GM18858 (cell line): ENCODE results near the gene TM2D1.
"Not testable (repeated sequence)": the region's sequence is repeated elsewhere in the genome, so short reads cannot be mapped to it uniquely, and the experiment has no call there.

Experiments used
- ATAC-seq: cut with Tn5 transposase; IDR thresholded peaks from one replicate; pipeline ENCODE4 v1.9.1; 2021; ENCODE audit not compliant: unreplicated experiment

Gene TM2D1

GRCh38 chr1:61724813-61725694, at the start of gene TM2D1:
TM2D1 (minus strand) TSS chr1:61725141; CDS start chr1:61725120, 21 bp downstream.
- ATAC-seq, result peak; percentile 99

DNA sequence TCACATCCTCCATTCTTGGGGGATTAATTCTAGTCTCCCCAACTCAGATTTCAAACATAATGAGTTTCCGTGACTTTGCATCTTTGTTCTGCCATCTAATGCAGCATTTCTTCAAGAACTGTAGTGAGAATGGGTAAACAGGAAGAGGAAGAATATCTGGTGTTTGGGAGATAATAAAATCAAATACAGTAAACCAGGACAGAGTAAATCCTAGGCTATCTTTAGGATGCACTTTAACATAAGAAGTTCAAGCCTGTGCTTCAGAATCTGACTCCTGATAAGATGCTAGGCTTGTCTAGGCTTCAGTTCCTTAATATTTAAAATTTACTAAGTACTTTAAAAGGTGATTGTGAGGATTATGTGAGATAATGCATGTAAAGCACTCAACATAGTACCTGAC, 45.2 kb upstream of the TM2D1 start:
- ATAC-seq, result no peak

GRCh38 chr1:61757950-61758349, 33.0 kb upstream of the TM2D1 start:
- no peak for ATAC-seq

DNA sequence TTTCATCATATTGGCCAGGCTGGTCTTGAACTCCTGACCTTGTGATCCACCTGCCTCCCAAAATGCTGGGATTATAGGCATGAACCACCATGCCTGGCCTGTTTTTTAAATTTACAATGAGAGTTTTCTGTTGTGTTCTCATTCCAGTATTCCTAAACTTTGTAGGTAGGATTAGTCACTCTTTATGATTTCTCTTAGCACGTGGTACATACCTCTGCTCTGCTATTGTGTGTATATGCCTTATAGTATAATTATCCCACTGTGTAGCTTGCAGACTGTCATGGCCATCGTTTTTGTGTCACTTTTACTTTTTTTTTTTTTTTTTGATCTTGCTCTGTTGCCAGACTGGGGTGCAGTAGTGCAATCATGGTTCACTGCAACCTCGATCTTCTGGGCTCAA, 31.8 kb upstream of the TM2D1 start:
- ATAC-seq, result no peak

DNA sequence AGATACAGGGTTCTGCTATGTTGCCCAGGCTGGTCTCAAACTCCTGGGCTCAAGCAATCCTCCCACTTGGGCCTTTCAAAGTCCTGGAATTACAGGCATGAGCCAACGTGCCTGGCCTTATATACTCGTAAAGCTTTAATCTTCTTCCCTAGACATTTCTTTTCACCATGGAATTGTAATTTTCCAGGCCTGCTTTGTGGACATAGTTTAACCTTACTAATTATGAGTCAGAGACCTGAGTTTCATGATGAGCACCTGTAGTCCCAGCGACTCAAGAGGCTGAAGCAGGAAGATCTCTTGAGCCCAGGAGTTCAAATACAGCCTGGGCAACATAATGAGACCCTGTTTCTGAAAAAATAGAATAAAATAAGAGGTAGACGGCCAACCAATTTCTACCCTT, 29.6 kb upstream of the TM2D1 start:
- ATAC-seq, result no peak

GRCh38 chr1:61753998-61754508, 29.1 kb upstream of the TM2D1 start:
- ATAC-seq, result no peak

GRCh38 chr1:61752921-61753389, 28.0 kb upstream of the TM2D1 start:
- no peak for ATAC-seq

DNA sequence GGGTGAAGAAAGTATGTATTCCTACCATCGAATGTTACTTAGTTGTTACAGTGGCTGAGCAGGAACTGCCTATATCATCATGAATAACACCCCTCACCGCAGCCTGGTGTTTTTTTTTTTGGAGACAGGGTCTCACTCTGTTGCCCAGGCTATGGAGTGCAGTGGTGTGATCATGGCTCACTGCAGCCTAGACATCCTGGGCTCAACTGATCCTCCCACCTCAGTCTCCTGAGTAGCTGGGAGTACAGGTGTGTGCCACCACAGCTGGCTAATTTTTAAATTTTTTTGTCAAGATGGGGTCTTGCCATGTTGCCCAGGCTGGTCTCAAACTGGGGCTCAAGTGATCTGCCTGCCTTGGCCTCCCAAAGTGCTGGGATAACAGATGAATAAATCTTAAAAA, 24.6 kb upstream of the TM2D1 start:
- ATAC-seq, result no peak

DNA sequence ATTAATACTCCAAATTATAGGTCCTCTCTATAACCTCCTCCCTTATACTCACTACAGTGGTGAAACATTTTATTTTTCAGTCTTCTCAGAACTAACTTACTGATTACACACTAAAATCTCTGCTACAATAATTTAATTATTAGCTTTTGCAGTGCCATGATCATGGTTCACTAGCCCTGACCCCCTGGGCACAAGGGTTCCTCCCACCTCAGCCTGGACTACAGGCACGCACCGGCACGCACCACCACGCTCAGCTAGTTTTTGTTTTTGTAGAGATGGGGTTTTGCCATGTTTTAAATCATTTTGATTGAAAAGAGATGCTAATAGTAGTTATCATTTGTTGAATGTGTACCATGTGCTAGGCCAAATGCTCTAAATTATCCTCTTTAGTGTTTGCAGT, 23.6 kb upstream of the TM2D1 start:
- ATAC-seq, result no peak

DNA sequence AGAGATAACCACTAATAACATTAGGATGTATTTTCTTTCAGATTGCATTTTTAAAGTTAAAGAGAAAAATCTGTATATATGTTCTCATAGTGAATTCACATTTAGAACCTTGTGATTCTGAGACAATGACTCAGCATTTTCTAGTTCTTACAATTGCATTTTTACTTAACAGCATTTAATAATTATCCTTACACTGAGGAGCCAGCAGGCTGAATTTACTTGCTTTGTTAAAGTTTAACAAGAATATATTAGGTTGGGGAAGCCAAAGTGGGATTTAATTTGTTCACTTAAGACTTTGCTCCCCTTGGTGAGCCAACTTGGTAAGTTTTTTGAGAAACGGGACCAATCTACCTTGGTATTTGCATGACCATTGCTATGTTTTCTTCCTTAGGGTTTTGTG, 21.9 kb upstream of the TM2D1 start:
- no peak for ATAC-seq

DNA sequence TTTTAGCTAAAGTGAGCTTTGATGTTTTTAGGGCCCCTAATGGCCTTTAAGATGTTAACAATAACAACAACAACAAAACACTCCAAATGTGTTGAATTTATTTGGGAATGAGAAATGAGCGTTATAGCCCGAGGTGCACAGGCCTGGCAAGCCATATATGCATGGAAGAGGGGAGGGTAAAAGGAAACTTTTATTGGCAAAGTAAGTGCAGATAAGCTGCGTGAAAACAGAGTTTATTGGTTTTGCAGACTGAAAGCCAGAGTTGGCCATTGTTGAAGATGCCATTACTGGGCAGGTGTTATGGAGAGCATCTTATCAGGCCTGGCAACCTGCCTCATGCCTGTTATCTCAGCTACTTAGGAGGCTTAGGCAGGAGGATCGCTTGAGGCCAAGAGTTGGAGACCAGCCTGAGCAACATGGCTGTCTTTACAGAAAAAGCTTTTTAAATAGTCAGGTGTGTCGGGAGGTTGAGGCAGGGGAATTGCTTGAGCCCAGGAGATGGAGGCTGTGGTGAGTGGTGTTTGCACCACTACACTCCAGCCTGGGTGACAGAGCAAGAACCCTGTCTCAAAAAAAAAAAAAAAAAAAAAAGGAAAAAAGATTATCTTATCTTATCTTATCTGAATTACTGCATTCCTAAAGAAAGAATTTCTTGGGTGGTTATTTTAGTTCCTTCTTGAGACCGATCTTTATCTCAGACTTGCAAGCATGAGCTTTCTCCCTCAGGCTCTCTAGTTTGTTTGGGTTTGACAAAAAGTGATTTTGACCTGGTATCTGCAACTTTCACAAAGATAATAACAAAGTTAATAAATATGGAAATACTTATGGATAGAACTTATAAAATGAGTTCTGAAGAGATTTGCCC, 19.0 kb upstream of the TM2D1 start:
- ATAC-seq, result no peak

GRCh38 chr1:61743431-61743705, 18.4 kb upstream of the TM2D1 start:
- ATAC-seq, result no peak

DNA sequence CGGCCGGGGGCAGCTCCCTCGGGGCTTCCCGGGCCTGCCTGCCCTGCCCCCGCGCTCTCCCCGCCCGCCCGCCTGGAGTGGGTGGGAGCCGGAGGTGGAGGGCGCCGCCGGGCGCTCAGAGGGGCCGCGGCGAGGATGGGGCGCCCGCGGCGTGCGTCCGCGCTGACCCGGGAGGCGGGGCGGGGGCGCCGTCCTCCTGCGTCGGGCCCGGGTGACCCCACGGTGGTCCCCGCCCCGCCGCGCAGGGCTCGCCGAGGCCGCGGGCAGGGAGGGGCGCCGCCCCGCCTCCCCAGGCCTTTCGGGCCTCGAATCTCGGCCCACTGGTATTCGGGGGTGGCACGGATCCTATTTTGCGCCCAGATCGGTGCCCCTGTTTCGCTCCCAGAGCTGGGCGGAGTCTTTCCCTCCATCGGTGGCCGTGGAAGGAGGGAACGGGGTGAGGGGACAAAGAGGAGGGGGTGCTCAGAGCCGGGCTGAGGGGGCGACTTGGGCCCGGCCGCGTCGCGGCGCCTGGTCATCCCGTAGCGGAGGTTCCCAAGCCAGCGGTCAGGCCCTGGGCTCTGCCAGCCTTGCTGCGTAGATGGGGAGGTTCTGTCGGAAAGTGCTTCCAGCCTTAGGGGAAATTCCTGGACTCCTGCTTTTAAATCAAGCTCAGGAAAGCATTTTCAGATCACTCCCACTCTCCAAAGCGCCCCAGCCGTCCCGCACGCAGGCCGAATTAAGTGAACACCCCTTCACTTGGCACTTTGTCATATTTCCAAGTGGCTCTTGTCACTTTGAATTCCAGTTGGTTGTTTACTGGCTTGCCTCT, 17.9 kb upstream of the TM2D1 start:
- peak; percentile 45 for ATAC-seq

DNA sequence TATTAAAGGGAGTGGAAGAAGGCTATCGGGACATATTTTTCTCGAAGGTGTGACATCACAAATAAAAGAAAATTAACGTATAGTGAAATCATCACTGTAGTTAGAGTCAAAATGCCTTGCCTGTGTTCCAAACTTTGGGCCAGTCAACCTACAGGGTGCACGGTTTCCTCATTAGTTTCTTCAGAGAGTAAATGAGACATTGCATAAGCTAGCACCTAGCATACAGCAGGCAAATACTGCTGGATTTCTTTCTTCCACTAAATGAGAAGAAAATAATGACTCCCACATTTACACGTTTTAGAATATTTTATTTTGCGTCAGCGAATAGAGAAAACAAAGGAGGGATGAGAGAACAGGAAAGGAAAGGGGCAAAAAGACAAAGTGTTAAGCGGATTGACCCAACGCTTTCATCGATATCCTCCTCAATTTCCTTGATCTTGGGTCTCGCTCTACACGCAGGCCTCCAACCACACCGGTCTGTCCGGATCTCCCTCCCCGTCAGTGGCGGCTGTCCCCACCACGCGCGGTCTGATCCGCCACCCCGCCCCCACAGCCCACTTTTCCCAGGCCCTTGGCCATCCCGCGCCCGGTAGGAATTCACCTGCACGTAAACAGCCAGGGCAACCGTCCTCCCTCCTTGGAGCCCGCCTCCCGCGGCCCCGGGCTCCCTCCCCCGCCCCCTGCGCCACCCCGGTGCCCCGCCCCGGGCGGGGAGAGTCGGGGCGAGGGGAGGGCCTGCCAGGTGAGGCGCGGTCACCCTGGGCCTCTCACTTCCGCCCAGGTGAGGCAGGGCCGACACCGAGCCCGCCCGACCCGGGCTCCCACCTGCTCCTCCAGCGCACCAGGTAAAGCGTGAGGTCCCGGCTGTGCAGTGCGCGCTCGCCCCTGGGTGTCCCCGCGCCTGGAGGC, 17.0 kb upstream of the TM2D1 start, which contains the start of gene PATJ:
Gene PATJ (plus strand): TSS at position 770 of the 909 bp plus-strand sequence. CDS start 20,413 bp downstream, outside the sequence.
- ATAC-seq, result peak; percentile 65

DNA sequence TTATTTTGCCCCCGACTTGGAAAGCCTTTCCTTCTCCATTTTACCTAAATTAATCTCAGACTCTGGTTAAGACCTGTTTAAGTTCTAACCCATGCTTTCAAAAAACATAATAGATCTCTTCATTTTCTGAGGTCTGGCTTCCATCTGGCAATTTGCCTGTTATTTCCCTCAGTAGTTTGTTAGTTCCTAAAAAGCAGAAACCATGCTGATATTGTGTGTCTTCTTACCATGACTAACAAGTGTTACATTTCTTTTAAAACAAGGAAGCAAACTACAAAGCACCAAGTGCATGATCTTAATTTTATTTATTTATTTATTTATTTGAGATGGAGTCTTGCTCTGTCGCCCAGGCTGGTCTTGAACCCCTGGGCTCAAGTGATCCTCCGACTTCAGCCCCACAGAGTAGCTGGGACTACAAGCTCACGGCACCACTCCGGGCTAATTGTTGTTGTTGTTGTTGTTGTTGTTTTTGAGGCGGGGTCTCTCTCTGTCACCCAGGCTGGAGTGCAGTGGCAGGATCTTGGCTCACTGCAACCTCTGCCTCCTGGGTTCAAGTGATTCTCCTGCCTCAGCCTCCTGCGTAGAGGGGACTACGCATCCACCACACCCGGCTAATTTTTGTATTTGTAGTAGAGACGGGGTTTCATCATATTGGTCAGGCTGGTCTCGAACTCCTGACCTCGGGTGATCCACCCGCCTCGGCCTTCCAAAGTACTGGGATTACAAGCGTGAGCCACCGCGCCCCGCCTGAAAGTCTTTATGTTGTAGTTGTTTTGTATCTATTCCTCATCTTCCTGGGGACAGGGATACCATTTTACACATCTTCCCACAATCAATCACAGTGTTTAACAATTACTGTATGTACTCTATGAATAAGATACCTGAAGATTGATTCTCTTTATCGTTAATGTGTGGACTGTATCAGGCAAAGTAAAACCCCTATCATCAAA, 16.1 kb upstream of the TM2D1 start:
- ATAC-seq, result no peak

GRCh38 chr1:61732726-61733125, 7.8 kb upstream of the TM2D1 start:
- no peak for ATAC-seq

DNA sequence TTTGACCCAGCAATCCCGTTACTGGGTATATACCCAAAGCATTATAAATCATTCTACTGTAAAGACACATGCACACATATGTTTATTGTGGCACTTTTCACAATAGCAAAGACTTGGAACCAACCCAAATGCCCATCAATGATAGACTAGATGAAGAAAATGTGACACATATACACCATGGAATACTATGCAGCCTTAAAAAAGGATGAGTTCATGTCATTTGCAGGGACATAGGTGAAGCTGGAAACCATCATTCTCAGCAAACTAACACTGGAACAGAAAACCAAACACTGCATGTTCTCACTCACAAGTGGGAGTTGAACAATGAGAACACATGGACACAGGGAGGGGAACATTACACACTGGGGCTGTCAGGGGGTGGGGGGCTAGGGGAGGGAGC, 5.7 kb upstream of the TM2D1 start:
- not testable (repeated sequence) for ATAC-seq

- no peak for ATAC-seq
These were observed 2.6 kb upstream of the TM2D1 start for GRCh38 chr1:61727544-61727943.

- no peak for ATAC-seq
These were observed 482 bp downstream of the TM2D1 start for GRCh38 chr1:61724506-61724812.
